ENCODE results near the gene STXBP4.

DNA sequence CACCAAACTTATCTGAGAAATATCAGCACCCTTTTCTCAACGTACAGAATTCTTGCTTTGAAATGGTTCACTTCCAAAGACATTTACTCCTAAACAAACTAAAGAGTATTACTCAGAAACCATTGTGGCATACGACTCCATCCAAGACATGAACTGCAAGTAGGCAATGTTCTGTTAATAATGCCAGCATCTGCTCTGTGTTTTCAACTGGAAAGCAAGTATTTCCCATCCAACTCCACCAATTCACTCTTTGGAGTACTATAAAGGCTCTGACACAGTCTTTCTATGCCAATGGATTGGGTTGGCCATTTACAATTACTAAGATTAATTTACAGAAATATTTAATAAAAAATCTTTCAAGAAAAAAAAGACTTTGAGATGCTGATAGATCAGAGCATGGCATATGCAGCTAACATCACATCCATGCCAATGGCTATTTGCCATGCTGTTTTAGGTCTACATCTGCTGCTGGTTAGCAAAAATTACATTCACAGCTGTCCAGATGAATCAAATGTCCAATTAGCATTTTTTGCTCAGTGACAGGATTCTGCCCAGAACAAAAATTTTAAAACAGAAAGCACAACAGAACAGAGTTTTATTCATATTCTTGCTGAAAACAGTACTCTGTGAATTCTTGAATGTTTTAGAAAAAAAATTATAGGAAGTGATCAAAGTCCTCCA is 230.3 kb downstream of the STXBP4 start:
- TF ChIP-seq POLR2AphosphoS5 (IDR thresholded peaks at IDR 0.05; ENCODE audit: low read depth, low read length): no peak
- TF ChIP-seq, protein P1, sequence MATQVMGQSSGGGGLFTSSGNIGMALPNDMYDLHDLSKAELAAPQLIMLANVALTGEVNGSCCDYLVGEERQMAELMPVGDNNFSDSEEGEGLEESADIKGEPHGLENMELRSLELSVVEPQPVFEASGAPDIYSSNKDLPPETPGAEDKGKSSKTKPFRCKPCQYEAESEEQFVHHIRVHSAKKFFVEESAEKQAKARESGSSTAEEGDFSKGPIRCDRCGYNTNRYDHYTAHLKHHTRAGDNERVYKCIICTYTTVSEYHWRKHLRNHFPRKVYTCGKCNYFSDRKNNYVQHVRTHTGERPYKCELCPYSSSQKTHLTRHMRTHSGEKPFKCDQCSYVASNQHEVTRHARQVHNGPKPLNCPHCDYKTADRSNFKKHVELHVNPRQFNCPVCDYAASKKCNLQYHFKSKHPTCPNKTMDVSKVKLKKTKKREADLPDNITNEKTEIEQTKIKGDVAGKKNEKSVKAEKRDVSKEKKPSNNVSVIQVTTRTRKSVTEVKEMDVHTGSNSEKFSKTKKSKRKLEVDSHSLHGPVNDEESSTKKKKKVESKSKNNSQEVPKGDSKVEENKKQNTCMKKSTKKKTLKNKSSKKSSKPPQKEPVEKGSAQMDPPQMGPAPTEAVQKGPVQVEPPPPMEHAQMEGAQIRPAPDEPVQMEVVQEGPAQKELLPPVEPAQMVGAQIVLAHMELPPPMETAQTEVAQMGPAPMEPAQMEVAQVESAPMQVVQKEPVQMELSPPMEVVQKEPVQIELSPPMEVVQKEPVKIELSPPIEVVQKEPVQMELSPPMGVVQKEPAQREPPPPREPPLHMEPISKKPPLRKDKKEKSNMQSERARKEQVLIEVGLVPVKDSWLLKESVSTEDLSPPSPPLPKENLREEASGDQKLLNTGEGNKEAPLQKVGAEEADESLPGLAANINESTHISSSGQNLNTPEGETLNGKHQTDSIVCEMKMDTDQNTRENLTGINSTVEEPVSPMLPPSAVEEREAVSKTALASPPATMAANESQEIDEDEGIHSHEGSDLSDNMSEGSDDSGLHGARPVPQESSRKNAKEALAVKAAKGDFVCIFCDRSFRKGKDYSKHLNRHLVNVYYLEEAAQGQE (IDR thresholded peaks at IDR 0.05; ENCODE audit: insufficient read depth in 1 of 2, low read depth in 2 of 2, low read length in 2 of 2): no peak
- TF ChIP-seq TAF1 (IDR thresholded peaks at IDR 0.05; ENCODE audit: borderline replicate concordance, insufficient read depth, low read length): no peak
- TF ChIP-seq FOXP2 (optimal IDR thresholded peaks at IDR 0.05; ENCODE audit: borderline replicate concordance, extremely low read depth, extremely low read length, insufficient read depth): no peak
